Activated T-cell treated with anti-CD3 and anti-CD28 coated beads, Interleukin-2, amount 50 U/mL, for 1 hour (primary cell): ENCODE results near the gene ACSM2A.
"Not testable (repeated sequence)": the region's sequence is repeated elsewhere in the genome, so short reads cannot be mapped to it uniquely, and the experiment has no call there.

Experiments
- DNase-seq: peaks from one replicate; pipeline ENCODE4 v3.0.0-alpha.2; 2020

The ACSM2A gene

GRCh38 chr16:20460313-20460712, 9.0 kb downstream of the ACSM2A start:
- not testable (repeated sequence) for DNase-seq

- not testable (repeated sequence) for DNase-seq
These were observed 17.6 kb downstream of the ACSM2A start for GRCh38 chr16:20468954-20469353.

- DNase-seq: not testable (repeated sequence)
These were observed 18.6 kb downstream of the ACSM2A start for GRCh38 chr16:20469930-20470329.

DNA sequence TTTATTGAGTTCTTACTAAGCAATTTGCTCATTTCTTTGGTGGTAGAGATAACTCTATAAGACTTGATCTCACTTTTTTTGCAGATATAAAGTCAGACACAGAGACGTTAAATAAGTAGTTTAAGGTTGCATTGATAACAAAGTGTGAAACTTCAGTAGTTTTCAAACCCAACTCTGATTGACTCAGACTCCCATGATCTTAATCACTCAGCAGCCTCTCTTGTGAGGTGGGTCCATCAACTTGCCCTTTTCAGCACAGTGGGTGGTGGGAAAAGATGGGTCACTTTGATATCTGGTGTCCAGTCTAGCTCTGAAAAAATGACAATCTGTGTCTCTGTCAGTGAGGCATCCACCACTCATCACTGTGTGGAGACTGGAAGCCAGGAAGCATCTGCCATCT, 19.4 kb downstream of the ACSM2A start:
- DNase-seq: not testable (repeated sequence)

DNA sequence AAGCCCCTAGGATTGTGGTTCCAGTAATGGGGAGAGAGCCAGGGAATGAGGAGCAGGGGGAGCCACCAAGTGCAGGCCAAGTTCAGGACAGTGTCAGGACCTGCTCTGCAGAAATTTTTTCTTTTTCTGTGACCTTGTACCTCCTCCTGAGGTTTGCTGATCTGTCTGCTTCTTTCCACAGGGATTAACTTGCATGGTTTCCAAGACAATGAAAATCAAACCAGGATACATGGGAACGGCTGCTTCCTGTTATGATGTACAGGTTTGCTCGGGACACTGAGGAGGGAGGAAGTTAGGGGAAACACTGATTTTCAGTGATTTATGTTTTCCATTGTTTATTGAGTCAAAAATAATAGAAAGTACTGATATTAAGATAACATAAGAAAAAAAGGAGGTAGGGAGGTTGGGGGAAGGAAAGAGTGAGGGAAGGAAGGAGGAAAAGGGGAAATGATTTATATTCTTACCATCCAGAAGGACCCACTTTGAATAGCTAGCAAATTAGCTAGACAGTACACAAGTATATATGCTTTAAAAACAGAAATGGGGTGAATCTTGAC, 25.9 kb downstream of the ACSM2A start:
- DNase-seq: not testable (repeated sequence)

- not testable (repeated sequence) for DNase-seq
These were observed 32.7 kb downstream of the ACSM2A start for GRCh38 chr16:20483989-20484388.

DNA sequence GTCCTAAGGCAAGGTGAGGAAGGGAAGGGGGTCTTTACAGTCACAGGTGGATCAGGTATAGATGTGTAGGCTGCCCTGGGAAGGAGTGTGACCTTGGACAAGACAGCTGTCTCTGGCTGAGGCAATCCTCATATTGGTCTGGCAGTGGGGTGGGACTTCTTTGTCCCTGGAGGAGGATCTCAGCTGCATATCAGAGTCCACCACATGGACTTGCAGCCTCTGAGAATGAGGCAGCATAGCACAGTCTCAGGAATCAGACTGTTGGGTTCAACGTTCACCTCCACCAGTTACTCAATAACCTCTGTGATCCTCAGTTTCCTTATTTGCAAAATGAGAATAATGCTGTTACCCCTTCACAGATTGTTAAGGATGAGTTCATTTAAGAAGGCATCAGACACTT, 33.4 kb downstream of the ACSM2A start:
- DNase-seq: no peak

DNA sequence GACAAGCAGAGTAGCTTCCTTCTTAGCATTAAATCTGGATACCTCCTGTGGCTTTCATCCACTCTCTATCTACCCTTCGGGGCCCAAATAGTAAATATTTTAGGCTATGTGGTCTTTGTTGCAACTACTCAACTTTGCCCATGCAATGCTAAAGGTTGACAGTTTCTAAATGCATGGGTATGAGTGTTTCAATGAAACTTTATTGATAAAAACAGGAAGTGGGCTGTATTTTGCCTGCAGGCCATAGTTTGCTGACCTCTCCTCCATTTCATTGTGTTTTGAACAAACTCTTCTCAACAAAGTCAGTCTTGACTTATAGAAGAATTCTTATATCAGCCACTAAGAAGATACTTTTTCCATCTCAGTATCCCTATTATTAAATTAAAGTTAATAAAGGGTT, 34.1 kb downstream of the ACSM2A start:
- no peak for DNase-seq

GRCh38 chr16:20490994-20491393, 39.7 kb downstream of the ACSM2A start:
- DNase-seq: not testable (repeated sequence)

GRCh38 chr16:20491448-20491847, 40.1 kb downstream of the ACSM2A start:
- DNase-seq: not testable (repeated sequence)

- DNase-seq: no peak
These were observed 53.1 kb downstream of the ACSM2A start for GRCh38 chr16:20504418-20504817.

GRCh38 chr16:20507280-20507679, 56.0 kb downstream of the ACSM2A start:
- DNase-seq: no peak

GRCh38 chr16:20510323-20510722, 59.0 kb downstream of the ACSM2A start:
- DNase-seq: no peak

DNA sequence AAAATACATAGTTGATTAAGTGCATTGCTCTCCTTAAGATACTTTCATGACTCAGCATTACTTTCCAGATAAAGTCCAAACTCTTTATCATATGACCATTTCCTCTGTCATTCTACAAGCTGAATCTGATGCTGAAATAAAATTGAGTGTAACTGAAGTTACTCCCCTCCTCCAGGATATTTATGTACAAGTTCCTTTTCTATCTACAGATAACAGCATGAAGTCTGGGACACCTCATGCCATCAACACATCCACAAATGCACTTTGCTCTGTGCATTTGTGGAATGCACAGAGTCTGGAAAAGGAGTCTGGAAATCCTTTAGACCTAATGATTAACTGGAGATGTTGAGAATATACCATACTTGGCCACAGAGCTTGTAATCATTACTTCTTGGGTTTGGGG, 64.4 kb downstream of the ACSM2A start:
- DNase-seq: no peak

DNA sequence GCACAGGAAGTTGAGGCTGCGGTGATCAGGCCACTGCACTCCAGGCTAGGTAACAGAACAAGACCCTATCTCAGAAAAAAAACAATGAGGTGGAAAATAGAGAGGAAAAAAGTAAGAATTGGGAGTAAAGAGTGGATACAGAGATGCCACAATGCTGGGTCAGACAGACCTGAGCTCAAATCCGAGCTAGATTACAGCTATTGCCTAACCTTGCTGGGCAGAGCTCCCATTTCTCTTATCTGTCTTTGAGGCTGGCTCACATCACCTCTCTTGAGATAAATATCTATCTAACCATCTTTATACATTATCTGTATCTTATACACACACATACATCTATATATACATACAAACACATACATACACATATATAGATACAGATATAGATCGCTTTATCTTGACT, 65.8 kb downstream of the ACSM2A start:
- DNase-seq: no peak

DNA sequence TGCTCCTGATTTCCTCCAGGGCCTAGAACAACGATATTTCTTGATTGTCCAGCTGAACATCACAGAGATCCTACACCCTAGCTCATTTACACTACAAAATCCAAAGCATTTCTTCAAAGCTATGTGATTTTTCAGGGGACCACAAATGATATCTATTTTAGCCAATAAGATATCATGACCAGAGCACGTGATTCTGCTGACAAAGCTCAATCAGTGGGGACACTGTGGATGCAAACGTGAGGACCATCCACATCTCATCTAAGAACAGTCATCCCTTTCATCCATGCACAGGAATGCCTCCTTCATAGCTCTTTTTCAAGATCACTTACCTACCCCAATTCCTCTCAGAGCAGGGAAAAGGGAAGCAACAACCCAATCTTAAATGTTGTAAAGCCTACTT, 67.9 kb downstream of the ACSM2A start:
- no peak for DNase-seq

DNA sequence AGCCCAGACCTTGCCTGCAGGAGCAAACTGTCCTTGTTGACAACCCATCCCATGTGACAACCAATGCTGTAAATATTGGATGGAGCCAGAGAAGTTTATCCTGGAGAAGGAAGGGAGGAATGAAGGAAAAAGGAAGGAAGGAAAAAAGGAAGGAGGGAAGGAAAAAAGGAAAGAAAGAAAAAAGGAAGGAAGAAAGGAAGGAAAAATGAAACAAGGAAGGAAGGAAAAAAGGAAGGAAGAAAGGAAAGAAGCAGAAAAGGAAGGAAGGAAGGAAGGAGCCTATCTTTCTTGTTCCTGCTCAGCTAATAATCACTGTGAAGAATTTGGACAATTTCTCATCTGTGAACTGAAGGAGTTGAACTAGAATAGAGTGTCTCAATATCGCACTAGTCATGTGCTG, 68.8 kb downstream of the ACSM2A start:
- DNase-seq: no peak

DNA sequence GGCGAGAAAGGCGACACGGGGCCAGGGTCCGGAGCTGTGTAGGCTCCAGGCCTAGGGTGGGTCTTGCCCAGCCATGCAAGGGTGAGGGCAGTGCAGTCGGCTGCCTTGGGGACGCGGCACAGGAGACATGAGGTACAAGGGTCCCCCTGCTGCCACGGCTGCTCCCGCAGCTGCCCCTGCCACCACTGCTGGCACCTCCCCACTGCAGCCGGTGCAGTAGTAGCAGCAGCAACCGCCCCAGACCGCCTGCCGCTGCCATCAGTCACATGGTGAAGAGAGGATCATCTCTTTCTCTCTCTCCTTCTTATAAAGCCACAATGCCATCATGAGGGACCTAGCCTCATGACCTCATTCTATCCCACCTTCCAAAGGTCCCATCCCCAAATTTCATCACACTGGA, 80.5 kb downstream of the ACSM2A start:
- not testable (repeated sequence) for DNase-seq

DNA sequence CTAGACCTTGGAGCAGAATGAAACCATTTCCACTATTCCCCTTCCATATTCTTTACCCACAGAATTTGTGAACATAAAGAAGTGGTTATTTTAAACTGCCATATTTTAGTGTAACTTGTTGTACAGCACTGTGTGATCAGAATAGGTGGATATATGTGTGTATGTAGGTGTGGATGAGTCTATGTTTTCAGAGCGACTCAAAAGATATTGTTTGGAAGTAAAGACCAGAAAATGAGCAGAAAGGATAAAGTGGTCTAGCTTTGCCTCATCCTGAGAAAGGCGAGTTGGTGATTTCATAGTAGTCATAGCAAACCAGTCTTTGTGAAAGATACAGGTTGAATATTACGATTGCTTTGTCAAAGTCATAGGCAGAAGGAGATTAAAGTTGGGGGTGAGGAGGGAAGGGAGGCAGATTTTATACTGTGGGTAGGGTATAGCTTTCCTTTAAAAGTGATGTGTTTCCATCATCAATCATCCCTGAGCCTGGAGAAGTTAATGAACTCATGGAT, 81.0 kb downstream of the ACSM2A start:
- DNase-seq: not testable (repeated sequence)

DNA sequence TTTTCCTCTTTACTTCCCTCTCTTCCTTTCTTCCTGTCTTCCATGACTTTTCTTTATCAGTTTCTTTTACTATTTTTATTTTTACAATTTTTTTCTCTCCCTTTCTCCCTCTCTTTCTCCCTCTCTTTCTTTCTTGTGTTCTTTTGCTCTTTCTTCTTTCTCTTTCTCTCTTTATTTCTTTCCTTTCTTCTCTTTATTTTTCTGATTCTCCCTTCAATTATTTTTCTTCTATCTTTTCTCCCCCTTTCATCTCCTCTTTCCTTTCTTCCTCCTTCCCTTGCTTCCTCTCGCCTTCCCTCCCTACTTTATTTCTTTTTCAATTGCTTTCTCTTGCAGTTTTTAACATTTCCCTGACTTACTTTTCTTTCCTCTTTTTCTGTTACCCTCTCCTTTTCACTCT, 85.3 kb downstream of the ACSM2A start:
- DNase-seq: not testable (repeated sequence)
